Panc1 (cell line): ENCODE results near the gene TMEM61.

ENCODE experiments used
- POLR2AphosphoS5 ChIP-seq: IDR thresholded peaks from 2 replicates; pipeline ENCODE4 v1.6.1; 2012; ENCODE audit warnings: mild to moderate bottlenecking, low read depth, low read length, moderate library complexity
- REST ChIP-seq, 2 experiments: IDR thresholded peaks; 2 replicates each; pipeline ENCODE4 v1.6.1; 2011 to 2012; ENCODE audit warnings: low read depth in 2 of 2, control low read depth in 1 of 2, low read length in 1 of 2, mild to moderate bottlenecking in 1 of 2, moderate library complexity in 1 of 2; ENCODE audit not compliant: insufficient read depth in 1 of 2
- SIN3A ChIP-seq: IDR thresholded peaks from 2 replicates; pipeline ENCODE4 v1.6.1; 2012; ENCODE audit warnings: low read depth, mild to moderate bottlenecking, low read length, moderate library complexity, borderline replicate concordance; ENCODE audit not compliant: insufficient read depth
- TF ChIP-seq, protein P1 (sequence below): fragments of 450-650 bp; IDR thresholded peaks from 2 replicates; pipeline ENCODE4 v1.5.1; 2017; ENCODE audit warnings: mild to moderate bottlenecking

DNA sequence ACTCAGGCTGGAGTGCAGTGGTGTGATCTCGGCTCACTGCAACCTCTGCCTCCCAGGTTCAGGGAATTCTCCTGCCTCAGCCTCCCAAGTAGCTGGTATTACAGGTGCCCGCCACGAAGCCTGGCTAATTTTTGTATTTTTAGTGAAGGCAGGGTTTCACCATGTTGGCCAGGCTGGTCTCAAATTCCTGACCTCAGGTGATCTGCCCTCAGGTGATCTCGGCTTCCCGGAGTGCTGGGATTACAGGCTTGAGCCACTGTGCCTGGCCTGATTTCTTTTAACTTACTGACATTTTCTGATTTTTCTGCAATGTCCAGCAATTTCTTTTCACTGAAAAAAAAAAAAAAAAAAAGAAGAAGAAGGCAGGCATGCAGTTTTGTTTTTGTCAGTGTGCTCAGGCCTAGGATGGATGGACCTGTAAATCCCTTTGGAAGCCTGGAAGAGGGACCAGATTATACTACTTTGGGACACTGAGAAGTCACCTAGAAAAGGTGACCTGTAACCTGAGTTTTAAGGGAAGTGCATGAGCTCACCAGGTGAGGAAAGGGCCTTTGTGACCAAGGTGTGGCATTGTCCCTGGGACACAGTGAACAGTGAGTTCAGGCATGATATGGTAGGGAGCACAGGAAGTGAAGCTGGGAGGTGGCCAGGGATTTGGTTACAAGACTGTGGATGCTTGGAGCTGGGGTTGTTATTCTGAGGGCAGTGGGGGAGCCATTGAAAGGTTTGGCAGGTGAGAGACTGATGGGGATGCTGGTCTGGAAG lies 2.7 kb upstream of the TMEM61 start:
- TF ChIP-seq, protein P1, sequence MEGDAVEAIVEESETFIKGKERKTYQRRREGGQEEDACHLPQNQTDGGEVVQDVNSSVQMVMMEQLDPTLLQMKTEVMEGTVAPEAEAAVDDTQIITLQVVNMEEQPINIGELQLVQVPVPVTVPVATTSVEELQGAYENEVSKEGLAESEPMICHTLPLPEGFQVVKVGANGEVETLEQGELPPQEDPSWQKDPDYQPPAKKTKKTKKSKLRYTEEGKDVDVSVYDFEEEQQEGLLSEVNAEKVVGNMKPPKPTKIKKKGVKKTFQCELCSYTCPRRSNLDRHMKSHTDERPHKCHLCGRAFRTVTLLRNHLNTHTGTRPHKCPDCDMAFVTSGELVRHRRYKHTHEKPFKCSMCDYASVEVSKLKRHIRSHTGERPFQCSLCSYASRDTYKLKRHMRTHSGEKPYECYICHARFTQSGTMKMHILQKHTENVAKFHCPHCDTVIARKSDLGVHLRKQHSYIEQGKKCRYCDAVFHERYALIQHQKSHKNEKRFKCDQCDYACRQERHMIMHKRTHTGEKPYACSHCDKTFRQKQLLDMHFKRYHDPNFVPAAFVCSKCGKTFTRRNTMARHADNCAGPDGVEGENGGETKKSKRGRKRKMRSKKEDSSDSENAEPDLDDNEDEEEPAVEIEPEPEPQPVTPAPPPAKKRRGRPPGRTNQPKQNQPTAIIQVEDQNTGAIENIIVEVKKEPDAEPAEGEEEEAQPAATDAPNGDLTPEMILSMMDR: no peak
- no peak for TF ChIP-seq SIN3A
- TF ChIP-seq POLR2AphosphoS5: no peak
- TF ChIP-seq REST (IDR thresholded peaks at IDR 0.05; ENCODE audit: insufficient read depth in 1 of 2, low read depth in 2 of 2, low read length in 1 of 2): no peak
